ENCODE measurements around the gene APOC4. TPM values are rescaled to one million over a fixed set of nuclear protein-coding genes. Genes with fewer than 3 reads are reported as not detected.
"Not testable (repeated sequence)": the region's sequence is repeated elsewhere in the genome, so short reads cannot be mapped to it uniquely, and the experiment has no call there.

APOC4 gene
- total RNA-seq, 1 donor from 2014 or later: not detected

DNA sequence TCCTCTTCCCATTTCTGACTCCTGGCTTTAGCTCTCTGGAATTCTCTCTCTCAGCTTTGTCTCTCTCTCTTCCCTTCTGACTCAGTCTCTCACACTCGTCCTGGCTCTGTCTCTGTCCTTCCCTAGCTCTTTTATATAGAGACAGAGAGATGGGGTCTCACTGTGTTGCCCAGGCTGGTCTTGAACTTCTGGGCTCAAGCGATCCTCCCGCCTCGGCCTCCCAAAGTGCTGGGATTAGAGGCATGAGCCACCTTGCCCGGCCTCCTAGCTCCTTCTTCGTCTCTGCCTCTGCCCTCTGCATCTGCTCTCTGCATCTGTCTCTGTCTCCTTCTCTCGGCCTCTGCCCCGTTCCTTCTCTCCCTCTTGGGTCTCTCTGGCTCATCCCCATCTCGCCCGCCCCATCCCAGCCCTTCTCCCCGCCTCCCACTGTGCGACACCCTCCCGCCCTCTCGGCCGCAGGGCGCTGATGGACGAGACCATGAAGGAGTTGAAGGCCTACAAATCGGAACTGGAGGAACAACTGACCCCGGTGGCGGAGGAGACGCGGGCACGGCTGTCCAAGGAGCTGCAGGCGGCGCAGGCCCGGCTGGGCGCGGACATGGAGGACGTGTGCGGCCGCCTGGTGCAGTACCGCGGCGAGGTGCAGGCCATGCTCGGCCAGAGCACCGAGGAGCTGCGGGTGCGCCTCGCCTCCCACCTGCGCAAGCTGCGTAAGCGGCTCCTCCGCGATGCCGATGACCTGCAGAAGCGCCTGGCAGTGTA lies 33.8 kb upstream of the APOC4 start:
- DNase-seq (ENCODE audit: low read depth): no peak
- TF ChIP-seq, protein P1, sequence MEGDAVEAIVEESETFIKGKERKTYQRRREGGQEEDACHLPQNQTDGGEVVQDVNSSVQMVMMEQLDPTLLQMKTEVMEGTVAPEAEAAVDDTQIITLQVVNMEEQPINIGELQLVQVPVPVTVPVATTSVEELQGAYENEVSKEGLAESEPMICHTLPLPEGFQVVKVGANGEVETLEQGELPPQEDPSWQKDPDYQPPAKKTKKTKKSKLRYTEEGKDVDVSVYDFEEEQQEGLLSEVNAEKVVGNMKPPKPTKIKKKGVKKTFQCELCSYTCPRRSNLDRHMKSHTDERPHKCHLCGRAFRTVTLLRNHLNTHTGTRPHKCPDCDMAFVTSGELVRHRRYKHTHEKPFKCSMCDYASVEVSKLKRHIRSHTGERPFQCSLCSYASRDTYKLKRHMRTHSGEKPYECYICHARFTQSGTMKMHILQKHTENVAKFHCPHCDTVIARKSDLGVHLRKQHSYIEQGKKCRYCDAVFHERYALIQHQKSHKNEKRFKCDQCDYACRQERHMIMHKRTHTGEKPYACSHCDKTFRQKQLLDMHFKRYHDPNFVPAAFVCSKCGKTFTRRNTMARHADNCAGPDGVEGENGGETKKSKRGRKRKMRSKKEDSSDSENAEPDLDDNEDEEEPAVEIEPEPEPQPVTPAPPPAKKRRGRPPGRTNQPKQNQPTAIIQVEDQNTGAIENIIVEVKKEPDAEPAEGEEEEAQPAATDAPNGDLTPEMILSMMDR (conservative IDR thresholded peaks at IDR 0.05; ENCODE audit: low read depth, low read length): no peak
- no peak overlapping the region for H3K4me3 ChIP-seq (ENCODE audit: low read depth, low read length)

DNA sequence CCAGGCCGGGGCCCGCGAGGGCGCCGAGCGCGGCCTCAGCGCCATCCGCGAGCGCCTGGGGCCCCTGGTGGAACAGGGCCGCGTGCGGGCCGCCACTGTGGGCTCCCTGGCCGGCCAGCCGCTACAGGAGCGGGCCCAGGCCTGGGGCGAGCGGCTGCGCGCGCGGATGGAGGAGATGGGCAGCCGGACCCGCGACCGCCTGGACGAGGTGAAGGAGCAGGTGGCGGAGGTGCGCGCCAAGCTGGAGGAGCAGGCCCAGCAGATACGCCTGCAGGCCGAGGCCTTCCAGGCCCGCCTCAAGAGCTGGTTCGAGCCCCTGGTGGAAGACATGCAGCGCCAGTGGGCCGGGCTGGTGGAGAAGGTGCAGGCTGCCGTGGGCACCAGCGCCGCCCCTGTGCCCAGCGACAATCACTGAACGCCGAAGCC lies 33.2 kb upstream of the APOC4 start:
- TF ChIP-seq, protein P1 (conservative IDR thresholded peaks at IDR 0.05; ENCODE audit: low read depth, low read length): no peak
- H3K4me3 ChIP-seq (ENCODE audit: low read depth, low read length): no peak overlapping the region
- DNase-seq (ENCODE audit: low read depth): no peak

DNA sequence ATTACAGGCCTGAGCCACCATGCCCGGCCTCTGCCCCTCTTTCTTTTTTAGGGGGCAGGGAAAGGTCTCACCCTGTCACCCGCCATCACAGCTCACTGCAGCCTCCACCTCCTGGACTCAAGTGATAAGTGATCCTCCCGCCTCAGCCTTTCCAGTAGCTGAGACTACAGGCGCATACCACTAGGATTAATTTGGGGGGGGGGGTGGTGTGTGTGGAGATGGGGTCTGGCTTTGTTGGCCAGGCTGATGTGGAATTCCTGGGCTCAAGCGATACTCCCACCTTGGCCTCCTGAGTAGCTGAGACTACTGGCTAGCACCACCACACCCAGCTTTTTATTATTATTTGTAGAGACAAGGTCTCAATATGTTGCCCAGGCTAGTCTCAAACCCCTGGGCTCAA lies 32.3 kb upstream of the APOC4 start:
- no peak for DNase-seq (ENCODE audit: low read depth)
- TF ChIP-seq, protein P1 (conservative IDR thresholded peaks at IDR 0.05; ENCODE audit: low read depth, low read length): no peak

DNA sequence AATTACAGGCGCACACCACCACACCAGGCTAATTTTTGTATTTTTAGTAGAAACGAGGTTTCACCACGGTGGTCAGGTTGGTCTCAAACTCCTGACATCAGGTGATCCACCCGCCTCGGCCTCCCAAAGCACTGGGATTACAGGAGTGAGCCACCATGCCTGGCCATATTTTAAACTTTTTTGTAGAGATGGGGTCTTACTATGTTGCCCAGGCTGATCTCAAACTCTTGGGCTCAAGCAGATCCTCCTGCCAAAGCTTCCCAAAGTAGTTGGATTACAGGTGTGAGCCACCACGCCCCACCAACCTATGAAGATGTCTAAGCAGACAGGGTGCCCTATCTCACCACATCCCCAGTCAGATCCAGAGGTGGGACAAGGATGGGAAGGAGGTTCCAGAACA lies 30.1 kb upstream of the APOC4 start:
- DNase-seq (ENCODE audit: low read depth): not testable (repeated sequence)

More for the DNA sequence above, 32.3 kb upstream of the APOC4 start:
- H3K4me3 ChIP-seq (ENCODE audit: low read depth, low read length): no peak overlapping the region

DNA sequence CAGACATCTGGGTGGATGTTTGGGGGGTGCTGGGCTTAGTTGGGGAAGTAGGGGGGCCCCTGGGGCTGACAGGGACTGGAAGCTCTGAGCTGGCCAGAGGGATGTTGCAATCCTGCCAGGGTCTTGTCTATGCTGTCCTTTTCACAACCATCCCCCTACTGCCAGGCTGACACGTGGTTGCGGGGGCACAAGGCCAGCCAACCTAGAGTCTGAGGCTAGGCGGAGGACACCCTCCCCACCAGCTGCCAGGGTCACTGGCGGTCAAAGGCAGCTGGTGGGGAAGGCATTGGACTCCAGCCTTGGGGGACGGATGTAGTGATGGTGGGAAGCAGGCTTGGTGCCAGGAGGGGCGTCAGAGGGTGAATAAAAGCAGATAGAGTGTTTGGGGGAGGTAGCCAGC lies 29.2 kb upstream of the APOC4 start:
- no peak for DNase-seq (ENCODE audit: low read depth)
- H3K4me3 ChIP-seq (ENCODE audit: low read depth, low read length): no peak overlapping the region
- TF ChIP-seq, protein P1 (conservative IDR thresholded peaks at IDR 0.05; ENCODE audit: low read depth, low read length): no peak

More for the DNA sequence above, 30.1 kb upstream of the APOC4 start:
- not testable (repeated sequence) for H3K4me3 ChIP-seq (ENCODE audit: low read depth, low read length)

DNA sequence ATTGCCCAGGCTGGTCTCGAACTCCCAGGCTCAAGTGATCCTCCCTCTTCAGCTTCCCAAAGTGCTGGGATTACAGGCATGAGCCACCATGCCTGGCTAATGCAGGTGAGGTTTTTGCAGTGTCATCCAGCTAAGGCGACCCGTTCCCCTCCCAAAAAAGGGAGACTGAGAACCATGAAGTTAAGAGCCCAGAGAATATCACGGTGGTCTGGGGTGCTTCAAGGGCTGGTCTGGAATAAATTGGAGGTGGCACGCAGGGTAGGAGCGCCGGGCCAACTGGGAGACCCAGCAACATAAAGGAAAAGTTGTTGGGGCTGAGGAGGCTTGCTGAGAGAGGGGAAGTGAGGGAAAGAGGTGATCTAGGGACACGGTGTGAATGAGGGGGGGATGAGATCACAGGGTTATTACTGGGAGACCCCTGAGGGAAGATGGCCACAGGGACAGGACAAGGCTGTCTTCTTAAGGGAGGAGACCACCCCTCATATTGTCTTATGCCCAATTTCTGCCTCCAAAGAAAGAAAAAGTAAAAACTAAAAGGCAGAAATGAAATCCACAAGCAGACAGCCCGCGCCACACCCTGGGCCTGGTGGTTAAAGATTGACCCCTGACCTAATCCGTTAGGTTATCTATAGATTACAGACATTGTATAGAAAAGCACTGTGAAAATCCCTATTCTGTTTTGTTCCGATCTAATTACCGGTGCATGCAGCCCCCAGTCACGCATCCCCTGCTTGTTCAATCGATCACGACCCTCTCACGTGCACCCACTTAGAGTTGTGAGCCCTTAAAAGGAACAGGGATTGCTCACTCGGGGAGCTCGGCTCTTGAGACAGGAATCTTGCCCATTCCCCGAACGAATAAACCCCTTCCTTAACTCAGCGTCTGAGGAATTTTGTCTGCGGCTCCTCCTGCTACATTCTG lies 28.3 kb upstream of the APOC4 start:
- H3K4me3 ChIP-seq (ENCODE audit: low read depth, low read length): peak overlapping the region; percentile 63
- not testable (repeated sequence) for DNase-seq (ENCODE audit: low read depth)

DNA sequence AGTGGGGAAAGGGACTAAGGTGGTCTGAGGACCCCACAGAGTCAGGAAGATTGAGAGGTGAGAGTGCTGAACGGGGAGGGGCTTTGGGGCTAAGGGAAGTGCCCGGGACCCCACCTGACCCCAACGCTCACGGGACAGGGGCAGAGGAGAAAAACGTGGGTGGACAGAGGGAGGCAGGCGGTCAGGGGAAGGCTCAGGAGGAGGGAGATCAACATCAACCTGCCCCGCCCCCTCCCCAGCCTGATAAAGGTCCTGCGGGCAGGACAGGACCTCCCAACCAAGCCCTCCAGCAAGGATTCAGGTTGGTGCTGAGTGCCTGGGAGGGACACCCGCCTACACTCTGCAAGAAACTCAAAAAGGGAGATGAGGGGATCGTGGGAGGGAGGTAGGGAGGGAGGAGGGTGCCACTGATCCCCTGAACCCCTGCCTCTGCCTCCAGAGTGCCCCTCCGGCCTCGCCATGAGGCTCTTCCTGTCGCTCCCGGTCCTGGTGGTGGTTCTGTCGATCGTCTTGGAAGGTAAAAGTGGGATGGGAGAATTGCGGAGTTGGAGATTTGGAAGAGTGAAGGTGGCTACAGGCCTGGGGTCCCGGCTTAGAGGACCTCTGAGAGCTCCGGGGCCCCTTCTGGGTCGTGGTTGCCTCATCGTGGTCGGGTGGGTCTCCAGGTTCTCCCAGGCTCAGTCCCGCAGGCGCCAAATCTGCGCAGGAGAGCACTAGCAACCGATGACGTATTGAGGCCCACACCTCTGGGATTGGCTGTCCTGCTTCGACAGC lies 27.4 kb upstream of the APOC4 start, which contains the start of gene APOC1:
Gene APOC1 (plus strand): TSS at position 176 of the 774 bp plus-strand sequence. CDS start 284 bp downstream, at position 460.
- not testable (repeated sequence) for DNase-seq (ENCODE audit: low read depth)
- H3K4me3 ChIP-seq (ENCODE audit: low read depth, low read length): peak within 1 kb of the TSS; percentile 63

DNA sequence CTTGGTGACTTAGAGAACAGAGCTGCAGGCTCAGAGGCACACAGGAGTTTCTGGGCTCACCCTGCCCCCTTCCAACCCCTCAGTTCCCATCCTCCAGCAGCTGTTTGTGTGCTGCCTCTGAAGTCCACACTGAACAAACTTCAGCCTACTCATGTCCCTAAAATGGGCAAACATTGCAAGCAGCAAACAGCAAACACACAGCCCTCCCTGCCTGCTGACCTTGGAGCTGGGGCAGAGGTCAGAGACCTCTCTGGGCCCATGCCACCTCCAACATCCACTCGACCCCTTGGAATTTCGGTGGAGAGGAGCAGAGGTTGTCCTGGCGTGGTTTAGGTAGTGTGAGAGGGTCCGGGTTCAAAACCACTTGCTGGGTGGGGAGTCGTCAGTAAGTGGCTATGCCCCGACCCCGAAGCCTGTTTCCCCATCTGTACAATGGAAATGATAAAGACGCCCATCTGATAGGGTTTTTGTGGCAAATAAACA lies 17.8 kb upstream of the APOC4 start:
- no peak overlapping the region for H3K4me3 ChIP-seq (ENCODE audit: low read depth, low read length)
- DNase-seq (ENCODE audit: low read depth): no peak
- TF ChIP-seq, protein P1 (conservative IDR thresholded peaks at IDR 0.05; ENCODE audit: low read depth, low read length): no peak

Measured in epithelial cell of proximal tubule (primary cell).